ENCODE data around the gene SOX9. TPM values are rescaled to one million over a fixed set of nuclear protein-coding genes. Genes with fewer than 3 reads are reported as not detected.

Gene SOX9
- polyA plus RNA-seq, 1 donor (not counting 4 experiments of a cell fraction or from before 2014, with no cell fraction given) = 15.8 TPM

- Histone ChIP-seq H3K4me1 (ENCODE audit: control insufficient read depth, extremely low read depth, insufficient read depth, low read length) (no peaks in the 10 kb centered on the region), H3K27me3 (ENCODE audit: control insufficient read depth, extremely low read depth, insufficient read depth, low read length) (peaks cover 2% of the 10 kb centered on the region), H3K79me2 (ENCODE audit: control insufficient read depth, insufficient read depth, low read length) (no peaks in the 10 kb centered on the region), H3K9me3 (ENCODE audit: control insufficient read depth, low read depth, low read length) (no peaks in the 10 kb centered on the region), H3K4me3 (ENCODE audit: control insufficient read depth in 2 of 3, extremely low read depth in 1 of 3, insufficient read depth in 2 of 3, low read depth in 1 of 3, low read length in 3 of 3) (no peak overlapping the region), H4K20me1 (ENCODE audit: control insufficient read depth, extremely low read depth, insufficient read depth, low read length) (no peaks in the 10 kb centered on the region), H3K9me1 (ENCODE audit: control insufficient read depth, extremely low read depth, insufficient read depth, low read length) (no peaks in the 10 kb centered on the region), H3K9ac (ENCODE audit: control insufficient read depth, extremely low read depth, insufficient read depth, low read length) (no peak overlapping the region), H3K4me2 (ENCODE audit: control insufficient read depth, extremely low read depth, insufficient read depth, low read depth, low read length) (no peak overlapping the region), H3K27ac (ENCODE audit: control insufficient read depth, insufficient read depth, low read length) (no peak overlapping the region), H3K36me3 (ENCODE audit: control insufficient read depth in 2 of 2, extremely low read depth in 1 of 2, insufficient read depth in 2 of 2, low read length in 2 of 2) (no peaks in the 10 kb centered on the region), H2AFZ (ENCODE audit: control insufficient read depth, low read length) (no peak overlapping the region)
- FAIRE-seq (no peak), DNase-seq (ENCODE audit: low read depth, low spot score) (no peak)
- dilution Hi-C loops (cut with MboI; ENCODE audit: extremely low pct_ligation_motif_present, low sequenced_read_pairs) = no loop called here
- TF ChIP-seq EZH2 (IDR thresholded peaks at IDR 0.05; ENCODE audit: low read length) (no peak), CTCF (optimal IDR thresholded peaks at IDR 0.05 in 1 of 3, IDR thresholded peaks at IDR 0.05 in 1 of 3, conservative IDR thresholded peaks at IDR 0.05 in 1 of 3; ENCODE audit: extremely low read depth in 1 of 3, insufficient read depth in 2 of 3, low read length in 3 of 3) (no peak)
Measured at GRCh38 chr17:72165867-72166439, 45.1 kb downstream of the SOX9 start.

DNA sequence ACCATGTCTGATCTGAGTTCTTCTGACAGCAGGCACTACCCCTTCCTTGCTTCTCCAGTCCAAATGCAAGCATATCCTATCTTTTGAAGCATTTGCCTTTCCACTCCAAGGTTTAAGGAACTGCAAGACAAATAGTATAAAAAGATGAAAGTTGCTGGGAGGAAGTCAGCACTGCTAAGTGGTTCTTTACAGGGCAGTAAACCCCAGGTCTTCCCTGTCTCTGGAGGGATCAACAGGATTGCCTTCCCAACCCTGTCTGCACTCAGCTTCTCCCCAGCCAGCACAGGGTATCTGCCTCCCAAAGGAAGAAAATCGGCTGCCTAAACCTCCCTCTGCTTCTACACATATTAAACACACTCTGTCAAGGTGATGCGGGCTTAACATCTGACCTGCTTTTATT, 46.8 kb downstream of the SOX9 start:
- Histone ChIP-seq H2AFZ (ENCODE audit: control insufficient read depth, low read length) (no peak overlapping the region), H3K27me3 (ENCODE audit: control insufficient read depth, extremely low read depth, insufficient read depth, low read length) (peaks cover 5% of the 10 kb centered on the region), H3K4me1 (ENCODE audit: control insufficient read depth, extremely low read depth, insufficient read depth, low read length) (no peaks in the 10 kb centered on the region), H3K4me2 (ENCODE audit: control insufficient read depth, extremely low read depth, insufficient read depth, low read depth, low read length) (no peak overlapping the region), H4K20me1 (ENCODE audit: control insufficient read depth, extremely low read depth, insufficient read depth, low read length) (no peaks in the 10 kb centered on the region), H3K9me3 (ENCODE audit: control insufficient read depth, low read depth, low read length) (no peaks in the 10 kb centered on the region), H3K79me2 (ENCODE audit: control insufficient read depth, insufficient read depth, low read length) (no peaks in the 10 kb centered on the region), H3K9ac (ENCODE audit: control insufficient read depth, extremely low read depth, insufficient read depth, low read length) (no peak overlapping the region), H3K36me3 (ENCODE audit: control insufficient read depth in 2 of 2, extremely low read depth in 1 of 2, insufficient read depth in 2 of 2, low read length in 2 of 2) (no peaks in the 10 kb centered on the region), H3K9me1 (ENCODE audit: control insufficient read depth, extremely low read depth, insufficient read depth, low read length) (no peaks in the 10 kb centered on the region), H3K4me3 (ENCODE audit: control insufficient read depth in 2 of 3, extremely low read depth in 1 of 3, insufficient read depth in 2 of 3, low read depth in 1 of 3, low read length in 3 of 3) (no peak overlapping the region), H3K27ac (ENCODE audit: control insufficient read depth, insufficient read depth, low read length) (no peak overlapping the region)
- dilution Hi-C loops (cut with MboI; ENCODE audit: extremely low pct_ligation_motif_present, low sequenced_read_pairs) = no loop called here
- no peak for FAIRE-seq
- DNase-seq (ENCODE audit: low read depth, low spot score) = no peak
- no peak for TF ChIP-seq CTCF (optimal IDR thresholded peaks at IDR 0.05 in 1 of 3, IDR thresholded peaks at IDR 0.05 in 1 of 3, conservative IDR thresholded peaks at IDR 0.05 in 1 of 3; ENCODE audit: extremely low read depth in 1 of 3, insufficient read depth in 2 of 3, low read length in 3 of 3)
- TF ChIP-seq EZH2 (IDR thresholded peaks at IDR 0.05; ENCODE audit: low read length) = no peak

Measured in keratinocyte (primary cell).